CD4-positive, alpha-beta T cell treated with Interleukin-17A for 1 hour (primary cell): Measurements from ENCODE around the gene RCOR2.
"Not testable (repeated sequence)": the region's sequence is repeated elsewhere in the genome, so short reads cannot be mapped to it uniquely, and the experiment has no call there.

Source experiments
- DNase-seq: peaks from one replicate; pipeline ENCODE4 v3.0.0-alpha.2; 2020

Gene RCOR2

GRCh38 chr11:63876616-63877015 is 40.3 kb downstream of the RCOR2 start:
- DNase-seq, result no peak

DNA sequence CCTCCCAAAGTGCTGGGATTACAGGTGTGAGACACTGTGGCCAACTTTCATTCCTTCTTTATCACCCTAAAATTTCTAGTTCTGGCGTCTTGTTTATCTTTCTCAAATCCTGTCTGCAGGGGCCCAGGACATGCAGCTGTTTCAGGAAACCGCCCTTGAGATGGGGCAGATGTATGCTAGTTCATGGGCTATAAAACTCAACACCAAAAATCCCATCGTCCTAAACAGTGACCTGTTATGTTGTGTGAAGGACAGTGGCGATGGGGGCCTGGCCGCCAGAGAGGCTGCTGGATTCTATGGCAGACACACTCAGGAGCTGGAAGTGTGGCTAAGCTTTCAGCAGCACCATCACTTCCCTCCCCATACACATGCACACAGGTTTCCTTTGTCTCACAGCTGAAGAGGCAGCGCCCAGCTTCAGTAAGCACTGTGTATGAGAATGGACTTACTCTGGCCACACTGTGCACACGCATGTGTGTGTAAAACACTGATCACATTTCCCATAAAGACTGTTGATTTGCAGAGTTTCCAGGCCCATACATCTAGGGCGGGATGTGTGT is 41.4 kb downstream of the RCOR2 start:
- no peak for DNase-seq

DNA sequence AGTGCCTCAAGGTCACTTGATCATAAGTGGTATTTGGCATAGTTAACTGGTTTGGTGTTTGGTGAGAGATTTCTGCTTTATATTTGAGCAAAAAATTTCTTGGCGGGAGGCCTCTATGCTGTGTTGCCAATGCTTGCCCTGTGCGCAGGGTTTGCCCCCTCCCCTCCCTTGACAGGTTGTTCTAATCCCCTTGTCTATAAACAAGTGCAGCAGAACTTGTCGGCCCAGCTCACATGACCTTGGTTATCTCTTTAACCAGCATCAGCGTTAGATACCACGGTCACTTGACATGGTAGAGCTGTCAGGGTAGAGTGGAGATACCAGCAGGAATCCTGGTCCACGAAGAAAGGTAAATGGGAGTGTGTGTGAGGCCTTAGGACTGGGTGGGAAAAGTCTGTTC is 42.5 kb downstream of the RCOR2 start:
- DNase-seq, result no peak

DNA sequence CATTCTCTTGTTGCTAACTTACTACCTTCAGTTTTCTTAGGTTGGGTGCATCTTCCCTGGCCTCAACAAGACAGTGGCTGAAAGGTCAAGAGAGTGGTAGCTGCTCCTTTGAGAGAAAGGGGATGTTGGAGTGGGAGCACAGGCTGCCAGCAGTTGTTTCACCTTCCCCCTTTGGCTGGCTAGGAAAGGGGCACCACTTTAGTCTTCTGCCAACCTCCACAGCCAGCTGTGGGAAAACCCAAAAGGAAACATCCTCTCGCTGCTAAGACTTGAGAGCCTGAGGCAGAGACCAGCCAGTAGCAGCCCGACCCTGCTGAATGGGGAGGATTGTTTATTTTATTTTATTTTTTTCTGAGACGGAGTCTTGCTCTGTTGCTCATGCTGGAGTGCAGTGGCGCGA is 43.7 kb downstream of the RCOR2 start:
- no peak for DNase-seq

GRCh38 chr11:63872800-63873197 is 44.2 kb downstream of the RCOR2 start:
- DNase-seq, result no peak

DNA sequence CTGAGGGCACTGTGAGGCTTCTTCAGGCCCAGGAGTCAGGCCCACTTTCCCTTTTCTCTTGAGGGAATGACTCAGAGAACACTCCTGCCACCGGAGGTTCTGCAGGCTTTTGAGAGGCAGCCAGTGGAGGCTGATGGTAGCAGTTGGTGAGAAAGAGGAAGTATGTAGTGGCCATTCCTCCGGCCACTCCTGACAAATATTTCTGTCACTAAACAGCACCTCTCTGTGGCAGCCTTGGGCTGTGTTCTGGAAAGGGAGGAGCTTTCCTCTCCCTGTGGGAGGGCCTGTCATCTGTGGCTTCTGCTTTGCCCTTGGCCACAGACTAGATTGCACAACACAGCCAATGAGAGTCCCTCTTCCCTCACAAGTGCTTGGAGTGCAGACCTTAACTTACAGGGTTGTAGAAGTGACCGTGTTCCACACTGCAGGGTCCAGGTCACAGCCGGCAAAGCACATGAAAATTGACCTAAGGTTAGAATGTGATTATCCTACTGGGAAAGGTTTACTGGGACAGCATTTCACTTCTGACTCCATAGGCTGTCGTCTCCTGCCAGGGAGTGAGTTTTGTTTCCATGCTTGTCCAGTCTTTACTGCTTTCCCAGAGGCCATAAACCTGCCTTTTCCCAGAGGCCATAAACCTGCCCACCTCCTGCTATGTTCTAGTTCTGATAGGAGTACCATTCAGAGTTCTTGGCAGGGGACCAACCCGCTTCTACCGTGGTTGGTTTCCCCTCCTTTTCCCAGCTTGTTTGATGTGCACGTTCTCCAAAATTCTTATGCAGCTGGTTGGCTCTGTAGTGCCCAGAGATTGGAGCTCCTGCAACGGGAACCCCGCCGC is 44.8 kb downstream of the RCOR2 start:
- DNase-seq, result peak; percentile 64

DNA sequence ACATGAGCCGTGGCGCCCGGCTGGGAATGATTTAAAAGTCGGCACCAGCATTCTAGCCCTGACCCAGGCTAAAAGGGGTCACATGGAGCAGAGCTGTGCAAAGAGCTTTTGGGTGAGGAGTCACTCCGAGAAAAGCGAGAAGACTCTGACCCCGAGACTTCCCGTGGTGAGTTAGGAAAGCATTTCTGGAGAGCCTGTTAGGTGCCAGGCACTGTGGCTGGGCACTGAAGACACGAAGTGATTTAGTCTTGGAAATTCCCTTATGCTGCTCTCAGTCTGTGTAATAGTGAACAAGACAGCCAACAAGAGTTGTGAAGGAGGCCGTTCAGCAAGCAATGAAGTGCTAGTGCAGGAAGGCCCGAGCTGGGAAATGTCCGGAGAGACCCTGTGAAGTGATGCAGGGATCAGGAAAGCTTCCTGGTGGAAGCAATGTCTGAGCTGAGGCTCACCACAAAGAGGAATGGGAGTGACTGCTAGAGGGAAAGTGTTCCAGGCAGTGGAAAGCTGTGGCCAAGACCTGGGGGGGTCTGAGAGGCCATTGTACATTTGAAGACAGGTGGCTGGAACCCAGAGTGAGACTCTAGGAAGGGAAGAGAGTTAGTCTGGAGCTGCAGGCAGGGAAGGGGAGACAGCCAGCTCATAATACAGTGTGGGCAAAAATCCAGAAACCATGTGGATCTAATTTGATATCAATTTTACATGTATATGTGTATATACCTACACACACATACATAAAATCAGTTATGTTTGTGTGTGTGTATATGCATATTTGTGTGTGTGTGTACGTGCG is 46.4 kb downstream of the RCOR2 start:
- DNase-seq, result no peak

GRCh38 chr11:63869683-63870082 is 47.3 kb downstream of the RCOR2 start:
- DNase-seq, result peak; percentile 65

GRCh38 chr11:63869171-63869591 is 47.8 kb downstream of the RCOR2 start:
- no peak for DNase-seq

DNA sequence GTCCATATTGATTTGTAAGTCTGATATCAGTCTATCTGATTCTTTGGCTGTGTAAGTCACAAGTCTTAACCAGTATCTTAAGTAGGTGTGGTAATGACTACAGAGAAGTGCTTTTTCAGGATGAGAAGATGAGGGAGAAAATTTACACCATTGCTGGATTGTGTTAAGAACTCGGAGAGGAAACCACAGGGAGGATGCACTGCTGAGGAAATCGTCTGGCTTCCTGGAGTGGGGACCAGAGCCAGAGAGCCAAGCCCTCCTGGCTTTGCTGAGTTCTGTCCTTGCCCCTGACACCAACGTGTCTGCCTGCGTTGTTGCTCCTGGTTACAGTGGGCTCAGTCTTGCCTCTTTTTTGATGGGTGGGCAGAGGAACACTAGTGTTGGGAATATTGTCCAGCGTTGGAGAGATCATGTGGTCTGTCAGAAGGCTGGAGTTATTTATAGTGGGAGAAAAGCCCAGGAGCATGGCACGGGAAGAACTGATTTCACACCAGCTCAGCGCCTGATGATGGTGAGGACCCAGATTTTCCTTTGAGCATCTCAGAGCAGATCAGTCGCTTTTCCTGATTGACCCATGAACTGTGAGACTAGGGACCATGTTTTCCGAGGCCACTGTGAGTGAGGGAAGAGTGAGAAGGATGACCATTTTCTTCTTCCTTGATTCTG is 48.4 kb downstream of the RCOR2 start:
- DNase-seq, result no peak

- no peak for DNase-seq
Observed at GRCh38 chr11:63867511-63867910, 49.5 kb downstream of the RCOR2 start.

- peak; percentile 82 for DNase-seq
Observed at GRCh38 chr11:63866211-63866610, 50.8 kb downstream of the RCOR2 start.

DNA sequence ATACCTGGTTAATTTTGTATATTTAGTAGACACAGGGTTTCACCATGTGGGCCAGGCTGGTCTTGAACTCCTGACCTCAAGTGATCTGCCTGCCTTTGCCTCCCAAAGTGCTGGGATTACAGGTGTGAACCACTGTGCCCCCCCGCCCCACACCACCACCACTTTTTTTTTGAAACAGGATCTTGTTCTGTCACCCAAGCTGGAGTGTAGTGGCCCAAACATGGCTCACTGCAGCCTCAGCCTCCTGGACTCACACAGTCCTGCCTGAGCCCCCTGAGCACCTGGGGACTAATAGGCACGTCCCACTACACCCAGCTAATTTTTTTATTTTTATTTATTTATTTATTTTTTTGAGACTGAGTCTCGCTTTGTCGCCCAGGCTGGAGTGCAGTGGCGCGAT is 53.3 kb downstream of the RCOR2 start:
- DNase-seq, result not testable (repeated sequence)

DNA sequence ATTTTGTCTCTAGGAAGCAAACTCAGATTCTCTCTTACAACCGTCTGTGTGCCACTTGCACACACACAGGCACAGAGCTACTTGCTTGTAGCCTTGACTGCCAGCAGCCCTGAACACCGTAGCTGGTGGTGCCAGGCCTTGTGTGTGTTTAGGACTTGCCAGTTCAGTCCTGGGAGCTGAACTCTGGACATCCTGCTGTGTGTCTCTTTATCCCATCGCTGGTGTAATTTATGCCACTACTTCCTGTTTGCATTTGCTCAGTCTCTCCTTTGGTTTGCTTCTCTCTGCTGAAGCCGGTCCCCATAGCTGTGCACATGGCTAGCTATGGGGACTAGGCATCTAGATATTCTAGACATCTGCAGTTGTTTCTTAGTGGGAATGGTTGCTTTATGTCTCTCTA is 54.0 kb downstream of the RCOR2 start:
- DNase-seq, result no peak
